Prostate gland (tissue), 2 donors: Measurements from ENCODE around the gene DBX1. TPM values are rescaled to one million over a fixed set of nuclear protein-coding genes. Genes with fewer than 3 reads are reported as not detected.

Source experiments
- DNase-seq: peaks from one replicate; pipeline ENCODE4 v3.0.0-alpha.2; 2019; ENCODE audit warnings: low spot score
- H3K27ac ChIP-seq, 2 donors: fragments of 200-600 bp; sonication (generic); 2 replicates each; pipeline ENCODE4 v1.5.1; 2017 to 2019
- H3K27me3 ChIP-seq: fragments of 200-600 bp; sonication (generic); replicated peaks from 2 replicates; pipeline ENCODE4 v1.5.1; 2019; ENCODE audit not compliant: insufficient read depth
- H3K36me3 ChIP-seq, 2 donors: fragments of 200-600 bp; sonication (generic); 1 replicate in 1 of 2; 2 replicates in 1 of 2; pipeline versions ENCODE4 v1.5.1 to v1.8.1; 2017 to 2019
- H3K4me1 ChIP-seq: fragments of 200-600 bp; sonication (generic); replicated peaks from 2 replicates; pipeline ENCODE4 v1.5.1; 2019
- H3K4me3 ChIP-seq, 2 donors: fragments of 200-600 bp; sonication (generic); 2 replicates each; pipeline ENCODE4 v1.5.1; 2017 to 2019
- H3K9me3 ChIP-seq: fragments of 200-600 bp; sonication (generic); 2 replicates; pipeline ENCODE4 v1.5.1; 2017
- CTCF ChIP-seq, 4 experiments: fragments of 200-600 bp in 2 of 4; fragments of 450-650 bp in 2 of 4; sonication (generic) in 2 of 4; IDR thresholded peaks; 1 replicate in 3 of 4; 2 replicates in 1 of 4; pipeline ENCODE4 v1.5.1; 2016 to 2019; ENCODE audit warnings: antibody characterized with exemption in 4 of 4, mild to moderate bottlenecking in 2 of 4, moderate library complexity in 2 of 4
- POLR2A ChIP-seq: fragments of 450-650 bp; IDR thresholded peaks from one replicate; pipeline ENCODE4 v1.6.1; 2016; ENCODE audit warnings: antibody characterized with exemption, mild to moderate bottlenecking
- POLR2AphosphoS5 ChIP-seq: sonication (generic); formaldehyde crosslinking; IDR thresholded peaks from one replicate; pipeline ENCODE4 v1.6.1; 2017; ENCODE audit warnings: antibody characterized with exemption
- WGBS: methylation state at CpG from one replicate; pipeline ENCODE4 v1.1.5; 2018; 5-methylcytosine and 5-hydroxymethylcytosine counted together
- intact Hi-C: fragments of 100-400 bp; cut with DNase I; formaldehyde crosslinking; loops from one replicate; pipeline ENCODE4 v1.14.2; 2022
- total RNA-seq, 2 donors: library from RNA; depleted of rRNA; stranded (reverse); fragments of >200 nt; gene quantifications; one replicate each; pipeline ENCODE4 v1.1.0, GENCODE V29; 2016

The DBX1 gene
- total RNA-seq, 2 donors from 2014 or later = not detected

GRCh38 chr11:20157728-20158127, 2.5 kb downstream of the DBX1 start:
- H3K27ac ChIP-seq = no peak overlapping the region
- intact Hi-C loops = no loop called here
- no peaks in the 10 kb centered on the region for H3K4me1 ChIP-seq
- no peaks in the 10 kb centered on the region for H3K36me3 ChIP-seq
- no peak overlapping the region for H3K4me3 ChIP-seq
- H3K27me3 ChIP-seq = peaks cover 71% of the 10 kb centered on the region
- TF ChIP-seq CTCF (IDR thresholded peaks at IDR 0.05) = no peak
- no peaks in the 10 kb centered on the region for H3K9me3 ChIP-seq
- WGBS = 8% methylated on average over 9 of the region's 9 CpGs
- DNase-seq = no peak

- no peak for TF ChIP-seq POLR2AphosphoS5
- TF ChIP-seq POLR2A = no peak
- no peak for TF ChIP-seq CTCF (IDR thresholded peaks at IDR 0.05)
- no peaks in the 10 kb centered on the region for H3K4me1 ChIP-seq
- DNase-seq = no peak
- 4% methylated on average over 42 of the region's 45 CpGs for WGBS
- no peak overlapping the region for H3K27ac ChIP-seq
- H3K36me3 ChIP-seq = no peaks in the 10 kb centered on the region
- no peaks in the 10 kb centered on the region for H3K9me3 ChIP-seq
- no peak overlapping the region for H3K4me3 ChIP-seq
- peaks cover 64% of the 10 kb centered on the region for H3K27me3 ChIP-seq
- intact Hi-C loops = no loop called here
Measured at GRCh38 chr11:20156876-20157613, 3.2 kb downstream of the DBX1 start.

DNA sequence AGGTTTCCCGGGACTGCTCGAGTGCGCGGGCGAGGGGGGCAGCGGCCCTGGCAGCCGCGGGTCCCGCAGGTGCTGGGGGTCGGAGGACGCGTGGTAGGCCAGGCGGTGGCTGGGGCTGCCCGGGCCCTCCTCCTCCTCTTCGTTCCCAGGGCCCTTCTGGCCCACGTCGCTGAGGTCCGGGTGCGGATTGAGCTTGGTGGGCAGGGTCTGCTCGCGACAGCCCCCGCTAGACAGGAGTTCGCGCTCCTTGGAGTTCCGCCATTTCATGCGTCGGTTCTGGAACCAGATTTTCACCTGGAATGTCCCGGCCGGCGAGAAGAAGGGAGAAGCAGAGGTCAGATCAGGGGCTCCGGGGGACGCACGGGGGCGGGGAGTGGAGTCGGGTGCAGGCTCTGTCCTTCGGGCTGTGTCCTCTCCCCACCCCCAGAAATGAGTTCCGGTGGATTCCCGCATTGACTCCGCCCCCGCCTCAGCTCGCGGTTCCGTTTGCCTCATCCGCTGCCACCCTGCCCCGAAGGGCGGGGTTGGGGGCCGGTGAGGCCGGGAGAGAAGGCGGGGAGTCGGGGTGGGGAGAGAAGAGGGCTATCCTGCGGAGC, 3.9 kb downstream of the DBX1 start:
- H3K27me3 ChIP-seq = peaks cover 58% of the 10 kb centered on the region
- 2% methylated on average over 50 of the region's 51 CpGs for WGBS

DNA sequence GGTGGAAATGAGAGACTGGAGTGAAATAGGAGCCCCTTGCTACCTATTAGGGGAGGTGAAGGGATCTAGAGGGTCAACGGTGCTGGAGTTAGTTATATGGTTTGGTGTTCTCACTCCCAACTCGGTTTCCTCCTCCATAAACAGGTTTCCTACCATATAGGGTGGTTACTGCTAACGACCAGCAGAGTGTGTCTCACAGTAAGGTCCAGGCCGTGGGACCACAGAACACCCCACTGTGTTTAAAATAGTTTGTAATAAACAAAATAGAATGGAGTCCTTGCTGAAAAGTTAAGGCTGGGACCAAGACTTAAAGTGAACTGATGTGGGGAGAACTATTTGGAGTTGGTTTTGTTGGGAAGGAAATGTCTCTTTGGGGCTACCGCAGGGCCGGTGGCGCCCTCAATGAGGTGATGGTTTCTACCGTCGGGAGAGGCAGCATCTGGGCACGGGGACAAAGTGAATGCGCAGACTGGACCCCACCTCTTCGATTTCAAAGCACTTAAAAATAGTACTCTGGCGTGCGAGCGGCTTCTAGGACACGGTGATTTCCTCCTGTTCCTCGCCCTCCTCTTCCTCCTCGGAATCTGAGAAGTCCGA, 4.5 kb downstream of the DBX1 start:
- Histone ChIP-seq H3K27me3 (peaks cover 52% of the 10 kb centered on the region), H3K27ac (no peak overlapping the region), H3K9me3 (no peaks in the 10 kb centered on the region), H3K36me3 (no peaks in the 10 kb centered on the region), H3K4me3 (no peak overlapping the region), H3K4me1 (no peaks in the 10 kb centered on the region)
- WGBS = 16% methylated on average over 19 of the region's 19 CpGs
- DNase-seq = no peak
- intact Hi-C loops = no loop called here
- TF ChIP-seq POLR2A (no peak), POLR2AphosphoS5 (no peak), CTCF (IDR thresholded peaks at IDR 0.05) (no peak)

More for the DNA sequence above, 3.9 kb downstream of the DBX1 start:
- H3K9me3 ChIP-seq = no peaks in the 10 kb centered on the region
- no peak for DNase-seq
- intact Hi-C loops = no loop called here
- no peak overlapping the region for H3K27ac ChIP-seq
- TF ChIP-seq CTCF (IDR thresholded peaks at IDR 0.05) (no peak), POLR2AphosphoS5 (no peak), POLR2A (no peak)
- no peaks in the 10 kb centered on the region for H3K36me3 ChIP-seq
- no peak overlapping the region for H3K4me3 ChIP-seq
- H3K4me1 ChIP-seq = no peaks in the 10 kb centered on the region
